ENCODE results near the gene NPAP1.
"Not testable (repeated sequence)": the region's sequence is repeated elsewhere in the genome, so short reads cannot be mapped to it uniquely, and the experiment has no call there.

NPAP1 gene, protein sequence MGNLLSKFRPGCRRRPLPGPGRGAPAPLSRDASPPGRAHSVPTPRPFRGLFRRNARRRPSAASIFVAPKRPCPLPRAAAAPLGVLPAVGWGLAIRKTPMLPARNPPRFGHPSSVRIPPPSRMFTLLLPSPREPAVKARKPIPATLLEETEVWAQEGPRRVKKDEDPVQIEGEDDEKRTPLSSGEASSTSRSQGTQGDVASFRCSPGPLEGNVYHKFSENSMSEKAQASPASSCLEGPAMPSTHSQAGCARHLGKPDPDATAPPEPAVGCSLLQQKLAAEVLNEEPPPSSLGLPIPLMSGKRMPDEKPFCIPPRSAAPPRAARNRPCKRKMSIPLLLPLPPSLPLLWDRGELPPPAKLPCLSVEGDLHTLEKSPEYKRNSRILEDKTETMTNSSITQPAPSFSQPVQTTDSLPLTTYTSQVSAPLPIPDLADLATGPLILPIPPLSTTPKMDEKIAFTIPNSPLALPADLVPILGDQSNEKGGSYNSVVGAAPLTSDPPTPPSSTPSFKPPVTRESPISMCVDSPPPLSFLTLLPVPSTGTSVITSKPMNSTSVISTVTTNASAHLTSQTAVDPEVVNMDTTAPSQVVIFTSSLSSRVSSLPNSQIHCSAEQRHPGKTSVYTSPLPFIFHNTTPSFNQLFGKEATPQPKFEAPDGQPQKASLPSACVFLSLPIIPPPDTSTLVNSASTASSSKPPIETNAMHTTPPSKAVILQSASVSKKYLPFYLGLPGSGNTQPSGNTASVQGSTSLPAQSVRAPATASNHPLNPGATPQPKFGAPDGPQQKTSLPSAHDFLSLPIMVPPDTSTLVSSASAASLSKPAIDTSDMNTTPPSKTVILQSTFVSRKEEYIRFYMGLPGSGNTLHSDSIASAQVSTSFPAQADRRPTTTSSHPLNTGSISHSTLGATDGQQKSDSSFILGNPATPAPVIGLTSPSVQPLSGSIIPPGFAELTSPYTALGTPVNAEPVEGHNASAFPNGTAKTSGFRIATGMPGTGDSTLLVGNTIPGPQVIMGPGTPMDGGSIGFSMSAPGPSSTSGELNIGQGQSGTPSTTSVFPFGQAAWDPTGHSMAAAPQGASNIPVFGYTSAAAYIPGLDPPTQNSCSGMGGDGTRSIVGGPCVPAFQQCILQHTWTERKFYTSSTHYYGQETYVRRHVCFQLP

DNA sequence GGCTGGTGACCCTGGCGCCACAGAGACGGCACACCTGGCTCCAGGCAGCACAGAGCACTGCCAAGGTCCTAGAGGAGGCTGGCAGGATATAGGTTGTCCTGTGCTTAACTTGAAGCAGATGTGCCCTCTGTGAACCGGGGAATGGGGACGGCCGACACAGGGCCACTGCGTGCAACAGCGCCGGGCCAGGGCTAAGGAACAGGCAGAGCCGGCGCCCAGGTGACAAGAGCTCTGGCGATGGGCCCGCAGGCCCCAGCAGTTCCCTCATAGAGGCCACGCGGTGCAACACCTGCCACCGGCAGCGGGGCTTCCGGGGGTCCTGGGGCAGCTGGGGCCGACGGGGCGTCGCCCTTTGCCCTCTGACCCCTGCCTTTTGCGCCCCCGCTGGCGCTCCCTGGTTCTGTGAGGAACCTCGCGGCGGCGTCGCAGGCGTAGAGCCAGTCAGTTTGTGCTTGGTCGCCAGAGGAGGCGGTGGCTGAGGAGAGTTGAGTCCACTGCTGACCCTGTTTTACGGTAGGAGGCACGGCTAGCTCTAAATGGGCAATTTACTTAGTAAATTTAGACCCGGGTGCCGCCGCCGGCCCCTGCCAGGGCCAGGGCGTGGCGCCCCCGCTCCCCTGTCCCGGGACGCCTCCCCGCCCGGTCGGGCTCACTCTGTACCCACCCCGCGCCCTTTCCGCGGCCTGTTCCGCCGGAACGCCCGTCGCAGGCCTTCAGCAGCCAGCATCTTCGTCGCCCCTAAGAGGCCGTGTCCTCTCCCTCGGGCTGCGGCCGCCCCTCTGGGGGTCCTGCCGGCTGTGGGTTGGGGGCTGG lies at the start of gene NPAP1:
NPAP1 (plus strand) TSS at position 444 of the 813 bp plus-strand sequence; CDS start at position 537, 93 bp downstream.
- no peak for DNase-seq

DNA sequence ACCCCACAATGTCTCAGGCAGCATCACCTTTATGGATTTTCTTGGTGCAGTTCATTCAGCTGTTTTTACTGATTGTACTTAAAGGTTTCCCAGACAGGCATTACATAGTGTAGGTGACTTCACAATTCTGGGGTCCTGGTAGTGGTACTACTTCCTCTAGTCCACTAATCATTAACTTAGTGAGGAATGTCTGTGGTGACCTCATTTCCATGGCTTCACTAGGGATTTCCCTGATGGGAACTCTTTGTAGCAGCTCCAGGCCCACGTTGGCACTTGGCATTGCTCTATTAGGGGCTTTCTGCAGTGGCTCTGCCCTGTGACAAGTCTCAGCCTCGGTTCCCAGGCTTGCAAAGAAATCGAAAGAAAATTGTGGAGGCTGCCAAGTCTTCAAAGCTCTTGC lies 48.1 kb upstream of the NPAP1 start:
- DNase-seq = no peak

DNA sequence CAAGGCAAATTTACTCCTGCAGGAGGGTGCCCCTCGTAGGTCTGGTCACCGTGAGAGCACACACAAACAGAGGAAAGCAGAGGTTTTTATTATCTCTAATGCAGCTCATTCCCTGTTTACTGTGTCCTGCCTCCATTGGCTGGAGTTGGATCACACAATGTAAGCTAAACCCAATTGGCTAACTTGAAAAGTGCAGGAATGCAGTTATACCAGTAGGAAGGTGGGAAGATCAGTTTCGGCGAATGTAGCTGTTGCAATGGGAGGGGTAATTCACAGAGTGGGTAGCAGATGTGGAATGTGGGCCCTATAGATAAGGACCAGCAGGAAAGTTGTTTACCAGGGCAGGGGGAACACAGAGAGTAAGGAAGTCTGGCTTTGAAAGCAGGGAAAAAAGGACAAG lies 42.5 kb upstream of the NPAP1 start:
- DNase-seq = no peak

DNA sequence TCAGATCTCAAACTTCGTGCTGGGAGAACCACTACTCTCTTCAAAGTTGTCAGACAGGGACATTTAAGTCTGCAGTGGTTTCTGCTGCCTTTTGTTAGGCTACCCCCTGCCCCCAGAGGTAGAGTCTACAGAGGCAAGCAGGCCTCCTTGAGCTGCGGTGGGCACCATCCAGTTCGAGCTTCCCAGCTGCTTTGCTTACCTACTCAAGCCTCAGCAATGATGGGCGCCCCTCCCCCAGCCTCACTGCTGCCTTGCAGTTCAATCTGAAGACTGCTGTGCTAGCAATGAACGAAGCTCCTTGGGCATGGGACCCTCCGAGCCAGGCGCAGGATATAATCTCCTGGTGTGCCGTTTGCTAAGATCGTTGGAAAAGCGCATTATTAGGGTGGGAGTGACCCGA lies 36.2 kb upstream of the NPAP1 start:
- not testable (repeated sequence) for DNase-seq

DNA sequence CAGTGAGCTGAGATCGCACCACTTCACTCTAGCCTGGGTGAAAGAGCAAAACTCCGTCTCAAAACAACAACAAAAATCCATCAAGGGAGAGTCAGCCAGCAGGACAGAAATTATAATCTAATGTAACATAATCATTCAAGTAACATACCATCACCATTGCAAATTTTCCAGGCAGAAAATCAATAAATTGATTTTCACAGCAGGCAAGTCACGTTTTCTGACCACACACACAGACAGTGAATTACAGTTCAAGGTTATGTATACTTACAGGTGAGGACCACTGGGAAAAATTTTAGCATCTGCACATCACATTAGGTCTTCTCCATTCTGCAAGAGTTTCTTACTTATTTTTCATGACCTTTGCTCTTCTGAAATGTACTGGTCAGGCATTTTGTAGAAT lies 29.9 kb upstream of the NPAP1 start:
- no peak for DNase-seq

DNA sequence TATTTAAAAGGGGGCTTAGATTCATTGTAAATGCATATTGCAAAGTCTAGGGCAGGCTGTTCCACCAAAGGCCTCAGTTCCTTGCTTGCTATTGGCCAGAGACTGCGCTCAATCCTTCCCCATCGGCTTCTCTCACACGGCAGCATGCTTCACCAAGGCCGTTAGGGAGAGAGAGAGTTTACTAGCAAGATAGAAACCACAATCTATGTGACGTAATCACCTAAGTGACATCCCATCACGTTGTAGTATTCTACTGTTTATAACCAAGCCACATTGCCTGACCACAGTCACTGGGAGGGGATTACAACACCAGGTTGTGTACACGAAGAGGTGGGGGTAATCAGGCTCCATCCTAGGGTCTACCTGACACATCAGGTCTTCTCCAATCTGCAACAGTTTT lies 16.0 kb upstream of the NPAP1 start:
- DNase-seq = no peak

DNA sequence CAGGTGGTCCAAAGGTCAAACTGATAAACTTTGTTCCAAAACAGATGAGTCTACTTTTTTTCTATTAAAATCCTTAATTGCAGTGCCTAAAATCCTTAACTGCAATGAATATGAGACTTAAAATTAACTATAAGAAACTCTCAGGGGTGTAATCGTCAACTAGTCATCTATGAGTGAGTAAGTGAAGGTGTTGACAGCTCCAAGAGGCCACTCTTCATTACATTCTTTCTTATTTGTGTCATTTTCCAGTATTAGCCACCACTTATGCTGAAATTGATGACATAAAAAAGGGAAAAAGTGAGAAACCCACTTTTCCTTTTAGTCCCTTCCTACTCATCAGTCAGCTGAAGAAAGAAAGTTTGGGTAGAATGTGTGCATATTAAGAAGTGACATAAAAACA lies 12.6 kb upstream of the NPAP1 start:
- no peak for DNase-seq

DNA sequence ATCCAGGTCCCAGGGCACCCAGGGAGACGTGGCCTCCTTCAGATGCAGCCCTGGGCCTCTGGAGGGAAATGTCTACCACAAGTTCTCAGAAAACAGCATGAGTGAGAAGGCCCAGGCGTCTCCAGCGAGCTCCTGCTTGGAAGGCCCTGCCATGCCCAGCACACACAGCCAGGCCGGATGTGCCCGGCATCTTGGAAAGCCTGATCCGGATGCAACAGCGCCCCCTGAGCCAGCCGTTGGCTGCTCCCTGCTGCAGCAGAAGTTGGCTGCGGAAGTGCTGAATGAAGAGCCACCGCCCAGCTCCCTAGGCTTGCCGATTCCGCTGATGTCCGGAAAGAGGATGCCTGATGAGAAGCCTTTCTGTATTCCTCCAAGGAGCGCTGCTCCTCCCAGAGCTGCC lies 856 bp downstream of the NPAP1 start:
- DNase-seq = no peak

DNA sequence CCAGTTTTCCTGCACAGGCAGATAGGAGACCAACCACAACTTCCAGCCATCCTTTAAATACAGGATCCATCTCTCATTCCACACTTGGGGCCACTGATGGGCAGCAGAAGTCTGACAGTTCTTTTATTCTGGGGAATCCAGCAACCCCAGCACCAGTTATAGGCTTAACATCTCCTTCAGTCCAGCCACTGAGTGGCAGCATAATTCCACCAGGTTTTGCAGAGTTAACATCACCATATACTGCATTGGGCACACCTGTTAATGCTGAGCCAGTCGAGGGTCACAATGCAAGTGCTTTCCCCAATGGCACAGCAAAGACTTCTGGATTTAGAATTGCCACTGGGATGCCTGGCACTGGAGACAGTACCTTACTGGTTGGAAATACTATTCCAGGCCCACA lies 2.9 kb downstream of the NPAP1 start:
- DNase-seq = no peak

DNA sequence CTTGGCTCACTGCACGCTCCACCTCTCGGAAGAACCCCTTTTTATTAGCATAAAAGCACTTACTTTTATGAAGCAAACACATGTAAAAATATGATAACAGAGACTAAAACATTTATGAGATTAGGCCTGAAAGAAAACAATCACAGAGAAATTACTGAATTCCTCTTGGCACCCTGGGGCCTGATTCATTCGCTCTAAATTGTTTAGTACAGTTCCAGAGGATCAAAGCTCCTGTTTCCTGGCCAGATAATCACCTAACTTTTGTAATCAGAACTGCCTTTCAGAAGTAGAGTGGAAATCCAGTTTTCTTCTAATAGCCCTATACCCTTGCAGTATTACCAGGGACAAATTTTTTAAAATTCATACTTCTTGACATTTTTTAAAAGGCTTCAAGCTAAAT lies 6.4 kb downstream of the NPAP1 start:
- DNase-seq = no peak

DNA sequence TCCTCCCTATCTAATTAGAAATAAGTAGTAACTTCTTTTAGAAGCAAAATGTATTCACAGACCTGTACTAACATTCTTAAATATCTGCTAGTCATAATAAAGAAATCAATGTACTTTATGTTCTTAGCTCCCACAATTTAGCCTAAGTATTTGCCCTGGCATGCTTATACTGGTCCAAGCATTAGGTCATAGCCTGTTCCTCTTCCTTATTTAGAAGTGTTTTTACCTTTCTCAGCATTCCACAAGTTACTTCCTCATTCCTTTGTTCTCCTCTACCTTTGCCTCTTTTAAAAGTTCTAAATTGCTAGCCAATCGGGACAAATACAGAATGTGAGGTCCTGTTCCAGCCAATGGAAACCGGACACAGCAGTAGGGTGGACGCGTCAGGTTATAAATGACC lies 7.3 kb downstream of the NPAP1 start:
- not testable (repeated sequence) for DNase-seq

DNA sequence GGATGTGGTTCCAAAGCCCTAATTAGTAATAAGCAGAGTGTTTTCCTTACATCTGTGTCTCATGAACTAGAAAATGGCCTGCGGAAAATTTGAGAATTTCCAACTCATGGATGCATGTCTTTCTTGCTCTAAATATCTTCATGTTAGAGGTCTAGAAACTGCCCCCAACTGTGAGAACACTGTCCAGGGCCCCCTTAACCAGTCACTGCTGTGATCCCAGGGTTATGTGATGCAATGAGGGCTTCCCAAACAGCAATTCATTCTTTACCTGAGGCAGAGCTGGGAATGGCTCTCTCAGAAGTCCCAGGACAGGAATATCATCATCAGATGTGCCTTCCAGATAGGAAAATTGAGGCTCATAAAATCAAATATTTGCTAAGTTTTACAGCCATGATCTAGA lies 8.2 kb downstream of the NPAP1 start:
- no peak for DNase-seq

DNA sequence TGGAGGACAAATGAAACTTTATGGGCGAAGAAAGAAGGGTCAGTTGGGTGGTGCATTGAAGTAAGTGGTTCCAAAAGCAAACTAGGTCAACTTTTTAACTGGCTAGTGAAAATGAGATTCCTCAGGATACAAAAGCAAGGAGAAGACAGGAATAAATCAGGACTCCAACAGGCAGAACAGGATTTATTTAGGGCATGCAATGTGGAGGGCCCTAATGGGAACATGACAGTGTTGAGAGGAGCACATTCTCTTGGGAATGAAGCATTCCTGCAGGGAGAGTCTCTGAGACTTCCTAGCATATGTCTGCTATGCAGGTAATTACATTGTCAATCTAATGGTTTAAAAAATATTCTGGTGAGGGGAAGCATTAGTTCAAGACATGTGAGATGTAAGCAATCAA lies 8.7 kb downstream of the NPAP1 start:
- DNase-seq = no peak

DNA sequence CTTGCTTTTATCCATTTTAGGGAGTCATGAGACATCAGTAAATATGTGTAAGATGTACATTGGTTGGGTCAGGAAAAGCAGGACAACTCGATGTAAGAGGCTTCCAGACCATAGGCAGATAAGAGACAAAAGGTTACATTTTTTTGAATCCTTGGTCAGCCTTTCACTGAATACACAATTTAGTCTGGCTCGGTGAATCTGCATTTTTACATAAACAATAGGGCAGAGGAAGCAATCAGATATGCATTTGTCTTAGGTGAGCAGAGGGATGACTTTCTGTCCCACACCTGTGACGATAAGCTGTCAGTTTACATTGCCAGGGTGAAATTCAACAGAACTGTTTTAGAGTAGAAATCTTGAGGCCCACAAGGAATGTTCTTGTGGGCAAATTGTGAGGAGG lies 20.6 kb downstream of the NPAP1 start:
- DNase-seq = no peak

DNA sequence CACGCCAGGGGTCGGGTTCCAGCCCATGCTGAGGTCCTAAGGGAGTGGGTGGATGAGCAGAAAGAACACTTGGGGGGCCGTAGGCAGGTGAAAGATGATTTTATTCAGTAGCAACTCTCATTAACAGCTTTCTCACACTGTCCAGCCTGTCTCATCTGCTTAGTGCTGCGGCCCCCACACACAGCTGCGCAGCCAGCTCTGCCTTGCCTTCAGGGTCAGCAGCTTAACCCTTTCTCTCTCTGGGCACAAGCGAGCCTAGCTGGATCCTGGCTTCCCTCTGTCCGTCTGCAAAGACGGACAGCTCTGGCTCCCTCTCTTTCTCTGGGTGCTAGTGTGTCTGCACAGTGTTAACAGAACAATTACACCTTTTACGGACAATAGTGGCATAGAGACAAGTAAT lies 21.3 kb downstream of the NPAP1 start:
- no peak for DNase-seq

DNA sequence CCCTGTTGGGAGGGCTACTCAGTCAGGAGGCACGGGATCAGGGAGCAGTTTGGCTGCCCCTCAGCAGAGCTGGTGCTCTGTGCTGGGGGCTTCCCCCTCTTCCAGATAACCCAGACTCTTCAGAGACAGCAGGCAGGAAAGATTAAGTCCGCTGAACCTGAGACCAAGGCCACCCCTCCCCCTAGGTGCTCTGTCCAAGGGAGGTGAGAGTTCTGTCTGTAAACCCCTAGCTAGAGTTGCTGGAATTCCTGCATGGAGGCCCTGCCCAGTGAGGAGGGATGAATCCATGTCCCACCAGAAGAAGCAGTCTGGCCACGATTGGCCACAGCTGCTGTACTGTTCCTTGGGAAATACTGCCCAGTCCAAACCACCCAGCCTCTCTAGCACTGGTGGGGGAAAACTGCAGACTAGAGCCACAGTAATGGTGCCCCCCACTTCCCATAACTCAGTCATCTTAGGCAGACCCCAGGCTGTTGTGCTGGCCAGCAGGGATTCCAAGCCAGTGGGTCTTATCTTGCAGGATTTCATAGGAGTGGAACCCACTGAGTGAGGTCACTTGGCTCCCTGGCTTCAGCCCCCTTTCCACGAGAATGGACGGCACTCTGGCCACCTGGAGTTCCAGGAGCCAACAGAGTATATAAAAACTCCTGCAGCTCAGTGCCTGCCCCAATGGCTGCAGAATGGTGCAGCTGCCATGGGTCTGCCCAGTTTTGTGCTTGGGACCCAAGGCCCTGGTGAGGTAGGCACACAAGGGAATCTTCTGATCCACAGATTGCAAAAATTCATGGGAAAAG lies 42.9 kb downstream of the NPAP1 start:
- DNase-seq = no peak

DNA sequence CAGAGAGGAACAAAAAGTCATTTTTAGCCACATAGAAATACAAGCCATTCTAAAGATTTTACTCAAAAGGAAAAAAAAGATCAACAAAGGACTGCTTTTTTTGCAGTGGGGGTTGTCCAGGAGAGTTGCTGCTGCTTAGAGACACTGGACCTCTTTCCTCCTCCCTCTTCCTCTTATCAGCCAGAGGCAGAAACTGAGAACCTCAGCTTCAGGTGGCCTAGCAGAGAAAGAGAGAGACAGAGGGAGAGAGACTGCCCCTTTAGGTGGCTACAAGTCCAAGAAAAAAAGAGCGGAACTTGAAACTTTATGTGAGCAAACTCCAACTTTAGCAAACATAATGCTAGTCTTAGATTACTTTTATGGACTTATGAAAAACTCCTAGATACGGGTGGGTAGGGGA lies 54.2 kb downstream of the NPAP1 start:
- DNase-seq = no peak

Measured in left hindlimb (tissue), 1 donor.